22Rv1 (cell line): ENCODE results near the gene TMEM247.

Experiments used
- ZFX ChIP-seq: fragments of 450-650 bp; IDR thresholded peaks from 2 replicates; pipeline ENCODE4 v1.6.1; 2017; ENCODE audit warnings: antibody characterized with exemption, borderline replicate concordance
- TF ChIP-seq, protein P1 (sequence below): fragments of 450-650 bp; IDR thresholded peaks from 2 replicates; pipeline ENCODE4 v1.5.1; 2017; ENCODE audit warnings: mild to moderate bottlenecking

DNA sequence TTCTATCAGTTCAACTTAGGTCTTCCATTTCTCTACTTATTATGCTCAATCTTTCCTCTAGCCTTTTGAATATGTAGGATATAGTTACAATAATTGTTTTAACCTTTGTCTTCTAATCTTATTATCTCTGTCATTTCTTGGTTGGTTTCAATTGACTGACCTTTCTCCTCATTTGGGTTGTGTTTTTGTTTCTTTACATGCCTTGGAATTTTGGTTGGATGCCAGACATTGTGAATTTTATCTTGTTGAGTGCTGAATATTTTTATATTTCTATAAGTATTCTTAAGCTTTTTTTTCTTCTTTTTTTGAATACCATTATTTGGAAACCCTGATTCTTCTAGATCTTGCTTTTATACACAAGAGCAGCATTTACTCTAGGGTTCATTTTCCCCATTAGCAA lies 30.7 kb upstream of the TMEM247 start:
- TF ChIP-seq, protein P1, sequence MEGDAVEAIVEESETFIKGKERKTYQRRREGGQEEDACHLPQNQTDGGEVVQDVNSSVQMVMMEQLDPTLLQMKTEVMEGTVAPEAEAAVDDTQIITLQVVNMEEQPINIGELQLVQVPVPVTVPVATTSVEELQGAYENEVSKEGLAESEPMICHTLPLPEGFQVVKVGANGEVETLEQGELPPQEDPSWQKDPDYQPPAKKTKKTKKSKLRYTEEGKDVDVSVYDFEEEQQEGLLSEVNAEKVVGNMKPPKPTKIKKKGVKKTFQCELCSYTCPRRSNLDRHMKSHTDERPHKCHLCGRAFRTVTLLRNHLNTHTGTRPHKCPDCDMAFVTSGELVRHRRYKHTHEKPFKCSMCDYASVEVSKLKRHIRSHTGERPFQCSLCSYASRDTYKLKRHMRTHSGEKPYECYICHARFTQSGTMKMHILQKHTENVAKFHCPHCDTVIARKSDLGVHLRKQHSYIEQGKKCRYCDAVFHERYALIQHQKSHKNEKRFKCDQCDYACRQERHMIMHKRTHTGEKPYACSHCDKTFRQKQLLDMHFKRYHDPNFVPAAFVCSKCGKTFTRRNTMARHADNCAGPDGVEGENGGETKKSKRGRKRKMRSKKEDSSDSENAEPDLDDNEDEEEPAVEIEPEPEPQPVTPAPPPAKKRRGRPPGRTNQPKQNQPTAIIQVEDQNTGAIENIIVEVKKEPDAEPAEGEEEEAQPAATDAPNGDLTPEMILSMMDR: no peak
- TF ChIP-seq ZFX: no peak
